HL-60 (cell line): ENCODE data around the gene SLC12A8.

Source experiments
- DNase-seq, 2 experiments: peaks; one replicate each; pipeline ENCODE4 v3.0.0-alpha.2; 2010 to 2020; ENCODE audit warnings: low read depth in 1 of 2, low spot score in 1 of 2
- H3K27ac ChIP-seq: fragments of 250-450 bp; sonication (Bioruptor Pico); replicated peaks from 2 replicates; pipeline ENCODE4 v1.5.1; 2020; ENCODE audit warnings: mild to moderate bottlenecking, moderate library complexity
- H3K27me3 ChIP-seq: fragments of 250-450 bp; sonication (Bioruptor Pico); 2 replicates; pipeline ENCODE4 v1.5.1; 2021; ENCODE audit warnings: mild to moderate bottlenecking, moderate library complexity; ENCODE audit not compliant: insufficient read depth, poor library complexity, severe bottlenecking
- H3K4me3 ChIP-seq: replicated peaks from 2 replicates; pipeline ENCODE4 v1.5.1; 2011; ENCODE audit warnings: mild to moderate bottlenecking, control low read depth, low read length; ENCODE audit not compliant: insufficient read depth
- CTCF ChIP-seq: IDR thresholded peaks from one replicate; pipeline ENCODE4 v1.5.1; 2011; ENCODE audit warnings: low read length, control low read depth, inconsistent platforms; ENCODE audit not compliant: insufficient read depth
- GABPA ChIP-seq: IDR thresholded peaks from 2 replicates; pipeline ENCODE4 v1.6.1; 2012; ENCODE audit warnings: low read depth
- POLR2AphosphoS5 ChIP-seq: IDR thresholded peaks from 2 replicates; pipeline ENCODE4 v1.6.1; 2012; ENCODE audit warnings: low read depth
- REST ChIP-seq: IDR thresholded peaks from 2 replicates; pipeline ENCODE4 v1.6.1; 2012; ENCODE audit warnings: low read depth; ENCODE audit not compliant: insufficient replicate concordance
- SPI1 ChIP-seq: IDR thresholded peaks from 2 replicates; pipeline ENCODE4 v1.6.1; 2012; ENCODE audit warnings: low read depth, mild to moderate bottlenecking, borderline replicate concordance

Gene SLC12A8

DNA sequence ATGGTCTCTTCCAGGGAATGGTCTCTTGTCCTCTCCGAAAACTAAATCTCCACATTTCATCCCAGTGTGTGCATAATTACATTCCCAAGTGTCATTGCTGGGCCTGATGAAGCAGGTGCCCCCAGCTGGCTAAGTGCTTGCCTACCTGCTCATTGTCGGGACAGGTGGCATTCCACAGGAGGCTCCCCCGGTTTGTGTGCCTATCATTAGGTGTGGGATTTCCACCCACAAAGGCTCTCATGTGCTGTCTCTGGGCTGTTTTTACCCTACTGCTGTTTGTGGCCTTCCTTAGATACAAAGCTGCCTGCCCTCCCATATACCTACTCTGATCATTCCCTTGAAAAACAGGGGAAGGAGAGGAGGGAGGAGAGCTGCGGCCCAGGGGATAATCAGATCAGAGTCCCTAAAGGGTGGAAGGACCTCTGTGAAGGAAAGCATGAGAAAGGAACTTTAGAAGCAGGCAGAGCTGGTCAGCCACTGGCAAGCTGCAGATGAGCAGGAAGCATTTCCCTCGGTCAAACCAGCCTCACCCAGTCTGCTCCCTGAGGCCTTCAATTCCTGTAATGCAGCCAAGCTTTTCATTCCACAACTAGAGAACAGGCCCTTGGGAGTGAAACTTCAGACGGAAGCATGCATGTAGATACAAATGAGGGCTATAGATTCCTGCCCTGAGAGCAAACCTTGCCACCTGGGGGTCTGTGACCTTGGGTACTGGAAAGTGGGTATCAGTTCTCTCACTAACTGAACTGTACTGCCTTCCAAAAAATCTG is 96.1 kb downstream of the SLC12A8 start:
- no peak for DNase-seq
- H3K27me3 ChIP-seq = no peaks in the 10 kb centered on the region
- no peak overlapping the region for H3K4me3 ChIP-seq
- TF ChIP-seq SPI1 (no peak), REST (no peak), CTCF (no peak), POLR2AphosphoS5 (no peak), GABPA (no peak)
- no peak overlapping the region for H3K27ac ChIP-seq

DNA sequence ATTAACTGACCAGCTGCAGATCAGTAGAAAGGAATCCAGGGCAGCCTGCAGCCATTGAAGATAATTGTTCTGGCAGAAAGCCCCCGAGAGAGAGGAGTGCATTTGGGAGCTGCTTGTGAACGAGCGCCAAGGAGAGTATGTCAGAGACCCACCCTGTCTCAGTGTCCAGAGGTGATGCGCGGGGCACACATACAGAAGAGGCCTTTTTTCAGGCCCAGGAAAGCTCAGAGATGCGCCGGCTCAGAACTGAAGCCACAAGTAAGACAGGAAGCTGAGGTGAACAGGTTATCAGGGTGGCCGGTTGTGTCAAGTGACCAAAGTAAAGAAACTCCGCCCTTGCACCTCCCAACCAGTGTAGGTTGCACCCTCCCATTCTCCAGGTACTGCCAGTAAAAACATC is 96.9 kb downstream of the SLC12A8 start:
- Histone ChIP-seq H3K27ac (no peak overlapping the region), H3K27me3 (no peaks in the 10 kb centered on the region), H3K4me3 (no peak overlapping the region)
- TF ChIP-seq GABPA = no peak
- TF ChIP-seq SPI1 = no peak
- TF ChIP-seq POLR2AphosphoS5 = no peak
- no peak for TF ChIP-seq REST
- no peak for TF ChIP-seq CTCF
- DNase-seq = no peak

- no peak for TF ChIP-seq SPI1
- TF ChIP-seq CTCF = no peak
- TF ChIP-seq POLR2AphosphoS5 = no peak
- no peak for TF ChIP-seq GABPA
- no peak for TF ChIP-seq REST
- no peak overlapping the region for H3K27ac ChIP-seq
- no peak overlapping the region for H3K4me3 ChIP-seq
- no peaks in the 10 kb centered on the region for H3K27me3 ChIP-seq
- DNase-seq = no peak
Measured at GRCh38 chr3:125112981-125113380, 99.6 kb downstream of the SLC12A8 start.
